ENCODE measurements around the gene TMEM86A. TPM values are rescaled to one million over a fixed set of nuclear protein-coding genes. Genes with fewer than 3 reads are reported as not detected.
"Not testable (repeated sequence)": the region's sequence is repeated elsewhere in the genome, so short reads cannot be mapped to it uniquely, and the experiment has no call there.

TMEM86A gene
- 6.1 and 7.9 TPM in 2 replicates for total RNA-seq
- long read RNA-seq, transcript TMEM86A-201 (3 exons, 3,595 nt): major isoform, 6 of 7 reads
- long read RNA-seq, partial matches to known transcripts: 0 of 7 reads
- long read RNA-seq, other reads (novel, unspliced or antisense): 1 of 7 reads

- H3K27ac Mint-ChIP-seq: peak within 1 kb of the TSS; percentile 94
- peaks cover 9% of the 10 kb centered on the region for H3K4me1 Mint-ChIP-seq (ENCODE audit: low read depth)
- no peak for TF ChIP-seq CTCF (IDR thresholded peaks at IDR 0.05; ENCODE audit: unreplicated experiment)
- peak; percentile 93 for DNase-seq (ENCODE audit: low spot score, unreplicated experiment)
- no peaks in the 10 kb centered on the region for H3K9me3 Mint-ChIP-seq (ENCODE audit: low read depth)
- H3K4me3 Mint-ChIP-seq (ENCODE audit: low read depth): peak within 1 kb of the TSS; percentile 78
- peaks cover 2% of the 10 kb centered on the region for H3K36me3 Mint-ChIP-seq (ENCODE audit: insufficient read depth)
- H3K27me3 Mint-ChIP-seq: peaks cover 18% of the 10 kb centered on the region
These were observed at the start of gene TMEM86A for GRCh38 chr11:18698341-18699268. TMEM86A (plus strand) TSS chr11:18698779; CDS start chr11:18698887, 108 bp downstream.

- no peaks in the 10 kb centered on the region for H3K9me3 Mint-ChIP-seq (ENCODE audit: low read depth)
- DNase-seq (ENCODE audit: low spot score, unreplicated experiment): no peak
- H3K4me3 Mint-ChIP-seq (ENCODE audit: low read depth): no peak overlapping the region
- no peaks in the 10 kb centered on the region for H3K4me1 Mint-ChIP-seq (ENCODE audit: low read depth)
- no peaks in the 10 kb centered on the region for H3K36me3 Mint-ChIP-seq (ENCODE audit: insufficient read depth)
- no peak for TF ChIP-seq CTCF (IDR thresholded peaks at IDR 0.05; ENCODE audit: unreplicated experiment)
- H3K27me3 Mint-ChIP-seq: no peaks in the 10 kb centered on the region
- no peak overlapping the region for H3K27ac Mint-ChIP-seq
These were observed 48.2 kb upstream of the TMEM86A start for GRCh38 chr11:18650353-18650752.

- DNase-seq (ENCODE audit: low spot score, unreplicated experiment): no peak
- H3K4me1 Mint-ChIP-seq (ENCODE audit: low read depth): no peaks in the 10 kb centered on the region
- no peak overlapping the region for H3K27ac Mint-ChIP-seq
- no peaks in the 10 kb centered on the region for H3K9me3 Mint-ChIP-seq (ENCODE audit: low read depth)
- no peaks in the 10 kb centered on the region for H3K27me3 Mint-ChIP-seq
- peak; percentile 58 for TF ChIP-seq CTCF (IDR thresholded peaks at IDR 0.05; ENCODE audit: unreplicated experiment)
- no peak overlapping the region for H3K4me3 Mint-ChIP-seq (ENCODE audit: low read depth)
- H3K36me3 Mint-ChIP-seq (ENCODE audit: insufficient read depth): no peaks in the 10 kb centered on the region
These were observed 47.6 kb upstream of the TMEM86A start for GRCh38 chr11:18650859-18651557.

GRCh38 chr11:18657673-18658072 is 40.9 kb upstream of the TMEM86A start:
- no peak for DNase-seq (ENCODE audit: low spot score, unreplicated experiment)
- Mint-ChIP-seq H3K4me3 (ENCODE audit: low read depth) (no peak overlapping the region), H3K27ac (no peak overlapping the region), H3K9me3 (ENCODE audit: low read depth) (no peaks in the 10 kb centered on the region), H3K36me3 (ENCODE audit: insufficient read depth) (no peaks in the 10 kb centered on the region), H3K27me3 (peaks cover 9% of the 10 kb centered on the region), H3K4me1 (ENCODE audit: low read depth) (peaks cover 7% of the 10 kb centered on the region)
- TF ChIP-seq CTCF (IDR thresholded peaks at IDR 0.05; ENCODE audit: unreplicated experiment): no peak

- not testable (repeated sequence) for DNase-seq (ENCODE audit: low spot score, unreplicated experiment)
These were observed 33.2 kb upstream of the TMEM86A start for GRCh38 chr11:18665353-18665872.

More at GRCh38 chr11:18665353-18665872, 33.2 kb upstream of the TMEM86A start:
- not testable (repeated sequence) for H3K27me3 Mint-ChIP-seq; H3K9me3 Mint-ChIP-seq (ENCODE audit: low read depth); H3K36me3 Mint-ChIP-seq (ENCODE audit: insufficient read depth); H3K27ac Mint-ChIP-seq; H3K4me3 Mint-ChIP-seq (ENCODE audit: low read depth)
- H3K4me1 Mint-ChIP-seq (ENCODE audit: low read depth): peaks cover 32% of the 10 kb centered on the region
